Mucosa of rectum (tissue), 2 donors: ENCODE measurements around the gene USF3.

Experiments
- H3K27ac ChIP-seq, 2 donors: one replicate each; pipeline ENCODE4 v1.7.0; 2013; ENCODE audit warnings: inconsistent platforms in 2 of 2, low read depth in 2 of 2, low read length in 2 of 2
- H3K27me3 ChIP-seq, 2 donors: one replicate each; pipeline ENCODE4 v1.7.0; 2013; ENCODE audit warnings: low read length in 2 of 2; ENCODE audit not compliant: control insufficient read depth in 2 of 2, insufficient read depth in 2 of 2
- H3K36me3 ChIP-seq, 2 donors: one replicate each; pipeline ENCODE4 v1.7.0; 2013; ENCODE audit warnings: low read length in 2 of 2; ENCODE audit not compliant: control insufficient read depth in 2 of 2, insufficient read depth in 2 of 2
- H3K4me1 ChIP-seq, 2 donors: one replicate each; pipeline ENCODE4 v1.7.0; 2013; ENCODE audit warnings: low read length in 2 of 2, mild to moderate bottlenecking in 1 of 2; ENCODE audit not compliant: control insufficient read depth in 2 of 2, insufficient read depth in 2 of 2
- H3K4me3 ChIP-seq, 2 donors: one replicate each; pipeline ENCODE4 v1.7.0; 2013; ENCODE audit warnings: low read length in 2 of 2
- H3K9ac ChIP-seq, 2 donors: one replicate each; pipeline ENCODE4 v1.7.0; 2013; ENCODE audit warnings: low read length in 2 of 2, low read depth in 1 of 2, mild to moderate bottlenecking in 1 of 2
- H3K9me3 ChIP-seq, 2 donors: one replicate each; pipeline ENCODE4 v1.7.0; 2013; ENCODE audit warnings: low read length in 2 of 2; ENCODE audit not compliant: control insufficient read depth in 2 of 2
- donor health status: healthy.
- donor health status: Normal muscosa, but diverticular disease.

Gene USF3

GRCh38 chr3:113659996-113660395 lies 36.4 kb downstream of the USF3 start:
- H3K27me3 ChIP-seq = no peaks in the 10 kb centered on the region
- H3K36me3 ChIP-seq = peaks cover 33 to 39% of the 10 kb centered on the region in 2 donors
- no peak overlapping the region for H3K4me3 ChIP-seq
- no peaks in the 10 kb centered on the region for H3K9me3 ChIP-seq
- H3K27ac ChIP-seq = peak overlapping the region in 1 of 2 donors; percentile 35
- H3K9ac ChIP-seq = no peak overlapping the region
- H3K4me1 ChIP-seq = peaks cover 9 to 12% of the 10 kb centered on the region in 2 donors

DNA sequence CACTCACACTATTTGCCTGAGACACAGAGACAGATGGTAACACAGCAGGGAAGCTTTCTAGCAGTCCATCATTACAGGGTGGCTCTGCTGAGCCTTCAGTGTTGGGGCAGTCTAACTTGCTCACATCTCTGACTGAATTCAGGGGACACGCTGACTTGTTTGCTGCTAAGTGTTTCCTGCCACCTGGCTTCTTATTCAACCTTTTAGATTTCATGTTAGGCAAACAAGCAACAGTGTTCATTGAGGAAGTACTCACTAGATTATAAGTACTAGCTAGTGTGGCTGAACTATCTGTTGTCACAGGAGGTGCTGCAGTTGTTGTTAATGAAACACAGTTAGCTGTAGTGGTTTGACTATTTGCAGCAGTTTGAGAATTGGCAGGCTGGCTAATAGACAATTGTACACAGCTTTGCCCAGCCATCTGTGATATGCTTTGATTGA lies 37.3 kb downstream of the USF3 start:
- no peaks in the 10 kb centered on the region for H3K9me3 ChIP-seq
- peaks cover 5 to 9% of the 10 kb centered on the region in 2 donors for H3K4me1 ChIP-seq
- H3K36me3 ChIP-seq = peaks cover 33 to 36% of the 10 kb centered on the region in 2 donors
- H3K27me3 ChIP-seq = no peaks in the 10 kb centered on the region
- no peak overlapping the region for H3K4me3 ChIP-seq
- H3K9ac ChIP-seq = no peak overlapping the region
- H3K27ac ChIP-seq = peak overlapping the region in 1 of 2 donors; percentile 24

- no peaks in the 10 kb centered on the region for H3K9me3 ChIP-seq
- no peak overlapping the region for H3K27ac ChIP-seq
- H3K27me3 ChIP-seq = no peaks in the 10 kb centered on the region
- peaks cover 3 to 5% of the 10 kb centered on the region in 2 donors for H3K4me1 ChIP-seq
- H3K9ac ChIP-seq = no peak overlapping the region
- H3K36me3 ChIP-seq = peaks cover 29 to 35% of the 10 kb centered on the region in 2 donors
- H3K4me3 ChIP-seq = no peak overlapping the region
Observed at GRCh38 chr3:113658107-113658506, 38.3 kb downstream of the USF3 start.

DNA sequence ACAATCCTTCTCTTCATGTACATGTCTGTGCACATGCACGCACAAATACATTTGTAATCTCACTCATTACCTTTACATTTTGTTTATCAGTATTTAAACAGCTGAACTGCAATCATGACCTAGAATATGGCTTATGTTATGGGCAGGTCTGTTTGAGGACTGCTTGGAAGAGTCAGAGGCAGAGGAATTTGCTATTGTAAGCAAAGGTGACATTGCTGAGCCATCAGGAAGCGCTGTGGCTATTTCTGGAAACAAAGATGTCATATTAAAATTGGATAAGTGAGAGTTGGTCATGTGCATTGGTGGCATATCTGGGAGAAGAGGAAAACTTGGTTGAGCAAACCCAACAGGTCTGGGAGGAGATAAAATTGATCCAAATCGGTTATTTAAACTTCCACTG lies 41.6 kb downstream of the USF3 start:
- Histone ChIP-seq H3K9me3 (no peaks in the 10 kb centered on the region), H3K4me3 (no peak overlapping the region), H3K27me3 (no peaks in the 10 kb centered on the region), H3K27ac (no peak overlapping the region), H3K4me1 (no peaks in the 10 kb centered on the region), H3K36me3 (peaks cover 12 to 15% of the 10 kb centered on the region in 2 donors), H3K9ac (no peak overlapping the region)

DNA sequence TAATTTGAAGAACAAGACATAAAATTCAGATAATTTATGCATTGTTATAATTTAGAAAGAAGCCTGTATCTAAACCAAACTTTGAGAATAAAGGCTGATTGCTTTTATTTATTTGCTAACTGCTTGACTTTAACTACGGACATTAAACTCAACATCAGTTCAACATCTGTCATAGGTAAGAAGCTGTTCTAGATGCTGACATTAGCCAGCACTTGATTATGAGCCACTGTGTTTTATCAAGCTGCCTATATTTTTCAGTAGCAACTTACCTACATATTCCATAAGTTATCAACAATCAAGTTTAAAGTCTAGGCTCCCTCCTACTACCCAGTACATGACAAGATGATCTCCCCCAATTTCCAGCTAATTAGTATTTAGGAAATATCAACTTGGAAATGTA lies 42.1 kb downstream of the USF3 start:
- no peak overlapping the region for H3K27ac ChIP-seq
- no peak overlapping the region for H3K4me3 ChIP-seq
- no peaks in the 10 kb centered on the region for H3K27me3 ChIP-seq
- no peaks in the 10 kb centered on the region for H3K9me3 ChIP-seq
- H3K9ac ChIP-seq = no peak overlapping the region
- H3K4me1 ChIP-seq = no peaks in the 10 kb centered on the region
- H3K36me3 ChIP-seq = peaks cover 8 to 9% of the 10 kb centered on the region in 2 donors

GRCh38 chr3:113649174-113649845 lies 47.1 kb downstream of the USF3 start:
- H3K9ac ChIP-seq = no peak overlapping the region
- no peaks in the 10 kb centered on the region for H3K36me3 ChIP-seq
- no peaks in the 10 kb centered on the region for H3K4me1 ChIP-seq
- peaks cover 0 to 4% of the 10 kb centered on the region in 2 donors for H3K9me3 ChIP-seq
- H3K27ac ChIP-seq = no peak overlapping the region
- H3K27me3 ChIP-seq = no peaks in the 10 kb centered on the region
- no peak overlapping the region for H3K4me3 ChIP-seq

DNA sequence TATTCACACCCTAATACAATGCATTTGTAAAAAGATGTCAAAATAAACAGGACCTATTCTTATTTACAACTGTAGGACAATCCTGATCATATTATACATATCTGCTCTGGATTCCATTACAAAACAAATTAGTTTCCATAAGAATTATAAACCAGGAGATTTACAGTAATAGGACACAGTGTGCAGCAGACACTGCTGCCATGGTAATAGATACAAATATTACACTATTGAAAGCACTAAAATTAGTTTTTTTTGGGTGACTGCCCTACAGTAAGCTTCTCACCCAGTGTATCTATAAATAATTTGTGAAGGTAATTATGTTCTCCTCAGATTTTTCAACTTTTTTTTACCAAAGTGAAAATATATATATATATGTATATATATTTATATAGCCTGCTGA lies 47.9 kb downstream of the USF3 start:
- Histone ChIP-seq H3K9me3 (peaks cover 0 to 4% of the 10 kb centered on the region in 2 donors), H3K4me1 (no peaks in the 10 kb centered on the region), H3K9ac (no peak overlapping the region), H3K36me3 (no peaks in the 10 kb centered on the region), H3K27ac (no peak overlapping the region), H3K27me3 (no peaks in the 10 kb centered on the region), H3K4me3 (no peak overlapping the region)

GRCh38 chr3:113643583-113643982 lies 52.9 kb downstream of the USF3 start:
- no peak overlapping the region for H3K9ac ChIP-seq
- peaks cover 0 to 4% of the 10 kb centered on the region in 2 donors for H3K9me3 ChIP-seq
- H3K4me1 ChIP-seq = no peaks in the 10 kb centered on the region
- H3K27me3 ChIP-seq = no peaks in the 10 kb centered on the region
- no peaks in the 10 kb centered on the region for H3K36me3 ChIP-seq
- H3K27ac ChIP-seq = no peak overlapping the region
- no peak overlapping the region for H3K4me3 ChIP-seq

DNA sequence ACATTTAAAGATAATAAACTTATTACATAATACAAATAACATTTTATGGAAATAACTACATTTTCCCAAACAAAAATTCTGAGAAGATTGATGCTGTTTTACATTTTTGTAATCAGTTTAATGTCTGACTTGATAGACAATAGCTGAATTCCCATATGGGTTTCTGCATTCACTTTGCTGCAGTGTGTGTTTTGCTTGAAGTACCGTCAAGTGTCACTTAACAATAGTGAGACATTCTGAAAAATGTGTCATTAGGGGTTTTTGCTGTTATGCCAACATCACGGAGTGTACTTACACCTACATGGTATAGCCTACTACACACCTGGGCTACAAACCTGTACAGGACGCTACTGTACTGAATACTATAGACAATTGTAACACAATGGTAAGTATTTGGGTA lies 57.5 kb downstream of the USF3 start:
- no peaks in the 10 kb centered on the region for H3K36me3 ChIP-seq
- H3K4me1 ChIP-seq = peaks cover 0 to 3% of the 10 kb centered on the region in 2 donors
- H3K27me3 ChIP-seq = no peaks in the 10 kb centered on the region
- H3K27ac ChIP-seq = no peak overlapping the region
- no peaks in the 10 kb centered on the region for H3K9me3 ChIP-seq
- H3K9ac ChIP-seq = no peak overlapping the region
- no peak overlapping the region for H3K4me3 ChIP-seq

- H3K9ac ChIP-seq = no peak overlapping the region
- no peaks in the 10 kb centered on the region for H3K9me3 ChIP-seq
- no peak overlapping the region for H3K27ac ChIP-seq
- H3K4me1 ChIP-seq = peaks cover 0 to 3% of the 10 kb centered on the region in 2 donors
- H3K4me3 ChIP-seq = no peak overlapping the region
- no peaks in the 10 kb centered on the region for H3K36me3 ChIP-seq
- H3K27me3 ChIP-seq = no peaks in the 10 kb centered on the region
Observed at GRCh38 chr3:113637756-113638155, 58.7 kb downstream of the USF3 start.
